Astrocyte of the cerebellum (primary cell): ENCODE data around the gene TRAPPC12.

Experiments used
- DNase-seq: peaks from one replicate; pipeline ENCODE4 v3.0.0-alpha.2; 2011; ENCODE audit warnings: low read depth
- H3K4me3 ChIP-seq: 2 replicates; pipeline ENCODE4 v1.5.1; 2011; ENCODE audit warnings: mild to moderate bottlenecking, low read depth, low read length, moderate library complexity
- CTCF ChIP-seq: IDR thresholded peaks from 2 replicates; pipeline ENCODE4 v1.5.1; 2012; ENCODE audit warnings: low read length, low read depth, moderate library complexity, mild to moderate bottlenecking; ENCODE audit errors: missing control alignments
- in situ Hi-C: cut with HindIII; loops from 2 replicates; pipeline ENCODE4 v1.10.0; 2017; ENCODE audit warnings: low sequenced_read_pairs

The TRAPPC12 gene

GRCh38 chr2:3520591-3520990, 141.1 kb downstream of the TRAPPC12 start:
- no peak for TF ChIP-seq CTCF

GRCh38 chr2:3522961-3523421, 143.5 kb downstream of the TRAPPC12 start:
- H3K4me3 ChIP-seq: no peak overlapping the region
- no peak for TF ChIP-seq CTCF
- in situ Hi-C loops: no loop called here
- no peak for DNase-seq

More at GRCh38 chr2:3520591-3520990, 141.1 kb downstream of the TRAPPC12 start:
- no peak for DNase-seq
- in situ Hi-C loops: no loop called here
- no peak overlapping the region for H3K4me3 ChIP-seq

- no peak for TF ChIP-seq CTCF
- no peak overlapping the region for H3K4me3 ChIP-seq
- no peak for DNase-seq
- in situ Hi-C loops: no loop called here
These were observed 144.1 kb downstream of the TRAPPC12 start for GRCh38 chr2:3523551-3524041.

GRCh38 chr2:3526871-3527270, 147.4 kb downstream of the TRAPPC12 start:
- TF ChIP-seq CTCF: no peak
- no peak for DNase-seq
- no peak overlapping the region for H3K4me3 ChIP-seq
- in situ Hi-C loops: no loop called here

GRCh38 chr2:3527886-3528785, 148.6 kb downstream of the TRAPPC12 start:
- TF ChIP-seq CTCF: no peak
- no peak for DNase-seq
- in situ Hi-C loops: no loop called here
- H3K4me3 ChIP-seq: no peak overlapping the region
